RWPE1 (cell line): ENCODE data around the gene XPNPEP2.

Source experiments
- CTCF ChIA-PET: fragments of 350-600 bp; sonication (Branson Sonifier 250); formaldehyde crosslinking; extraction: SDS; loops from one replicate; lab custom pipeline; 2021; lab: Yijun Ruan, JAX
- POLR2A ChIA-PET: fragments of 400-600 bp; formaldehyde crosslinking; extraction: SDS; loops from one replicate; lab custom pipeline; 2020; ENCODE audit warnings: antibody characterized with exemption; ENCODE audit not compliant: low non-redundant PET; lab: Yijun Ruan, JAX
- DNase-seq: peaks from one replicate; pipeline ENCODE4 v3.0.0; 2012; ENCODE audit warnings: low spot score
- H3K27ac ChIP-seq: fragments of 450-650 bp; 2 replicates; pipeline ENCODE4 v1.5.1; 2017
- CTCF ChIP-seq: fragments of 450-650 bp; conservative IDR thresholded peaks from 2 replicates; pipeline ENCODE4 v1.5.1; 2017; ENCODE audit warnings: low read depth, mild to moderate bottlenecking

Gene XPNPEP2

GRCh38 chrX:129717892-129718291 lies 20.9 kb upstream of the XPNPEP2 start:
- no peak for TF ChIP-seq CTCF
- ChIA-PET CTCF (interaction anchor here (1.5 kb wide), 1 partner anchor 8 kb away, joined by 3 read pairs; no protein-coding TSS in a partner anchor), POLR2A (no interaction called here)
- no peak for DNase-seq
- no peak overlapping the region for H3K27ac ChIP-seq

- no peak for DNase-seq
- ChIA-PET POLR2A (no interaction called here), CTCF (no interaction called here)
- TF ChIP-seq CTCF: no peak
- H3K27ac ChIP-seq: no peak overlapping the region
Observed at GRCh38 chrX:129718676-129719075, 20.1 kb upstream of the XPNPEP2 start.

DNA sequence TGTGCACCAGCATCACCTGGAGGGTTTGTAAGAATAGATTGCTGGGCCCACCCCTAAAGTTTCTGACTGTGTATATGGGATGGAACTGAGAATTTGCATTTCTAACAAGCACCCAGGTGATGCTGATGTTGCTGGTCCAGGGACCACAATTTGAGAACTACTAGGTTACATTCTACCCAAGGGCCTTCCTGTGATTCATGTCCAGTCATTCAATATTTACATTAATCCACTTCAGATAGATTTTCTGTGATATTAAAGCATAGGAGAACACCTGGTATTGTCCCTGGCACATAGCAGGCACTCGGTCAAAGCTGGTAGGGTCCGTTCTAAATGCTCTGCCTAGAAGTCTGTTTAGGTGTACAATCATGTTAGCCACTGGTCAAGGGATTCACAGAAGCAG lies 19.5 kb upstream of the XPNPEP2 start:
- ChIA-PET CTCF (no interaction called here), POLR2A (no interaction called here)
- DNase-seq: no peak
- no peak overlapping the region for H3K27ac ChIP-seq
- no peak for TF ChIP-seq CTCF

- TF ChIP-seq CTCF: no peak
- H3K27ac ChIP-seq: no peak overlapping the region
- ChIA-PET CTCF (no interaction called here), POLR2A (no interaction called here)
- no peak for DNase-seq
Observed at GRCh38 chrX:129719931-129720530, 18.7 kb upstream of the XPNPEP2 start.

DNA sequence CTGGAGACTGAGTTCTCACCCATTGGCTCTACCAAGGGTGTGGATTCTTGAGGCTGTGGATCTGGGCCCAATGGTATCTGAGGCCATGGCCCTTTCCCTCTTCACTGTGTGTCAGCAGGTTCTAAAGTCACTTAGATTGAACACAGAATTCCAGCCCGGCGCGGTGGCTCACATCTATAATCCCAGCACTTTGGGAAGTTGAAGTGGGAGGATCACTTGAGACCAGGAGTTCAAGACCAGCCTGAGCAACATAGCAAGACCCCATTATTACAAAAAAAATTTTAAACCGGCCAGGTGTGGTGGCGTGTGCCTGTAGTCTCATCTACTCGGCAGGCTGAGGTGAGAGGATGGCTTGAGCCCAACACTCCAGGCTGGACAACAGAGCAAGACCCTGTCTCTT lies 18.0 kb upstream of the XPNPEP2 start:
- DNase-seq: no peak
- no peak for TF ChIP-seq CTCF
- no peak overlapping the region for H3K27ac ChIP-seq
- ChIA-PET CTCF (interaction anchor here (0.6 kb wide), 1 partner anchor 340 kb away, joined by 5 read pairs; no protein-coding TSS in a partner anchor), POLR2A (no interaction called here)

GRCh38 chrX:129721414-129721813 lies 17.4 kb upstream of the XPNPEP2 start:
- CTCF ChIA-PET: interaction anchor here (0.6 kb wide), 1 partner anchor 339 kb away, joined by 5 read pairs; no protein-coding TSS in a partner anchor
- TF ChIP-seq CTCF: no peak
- POLR2A ChIA-PET: no interaction called here
- no peak for DNase-seq
- H3K27ac ChIP-seq: no peak overlapping the region
